SJCRH30 (cell line): Measurements from ENCODE around the gene SGSM2. TPM values are rescaled to one million over a fixed set of nuclear protein-coding genes. Genes with fewer than 3 reads are reported as not detected.

Source experiments
- DNase-seq, 2 experiments: peaks; one replicate each; pipeline ENCODE4 v3.0.0-alpha.2; 2015 to 2020
- H3K27ac ChIP-seq: fragments of 250-450 bp; sonication (Bioruptor Pico); 2 replicates; pipeline ENCODE4 v1.5.1; 2020; ENCODE audit warnings: mild to moderate bottlenecking, moderate library complexity
- H3K27me3 ChIP-seq: fragments of 250-450 bp; sonication (Bioruptor Pico); 2 replicates; pipeline ENCODE4 v1.5.1; 2020; ENCODE audit warnings: mild to moderate bottlenecking, moderate library complexity
- H3K36me3 ChIP-seq: fragments of 250-450 bp; sonication (Bioruptor Pico); 2 replicates; pipeline ENCODE4 v1.5.1; 2020; ENCODE audit warnings: mild to moderate bottlenecking, moderate library complexity
- H3K4me1 ChIP-seq: fragments of 250-450 bp; sonication (Bioruptor Pico); 2 replicates; pipeline ENCODE4 v1.5.1; 2020; ENCODE audit warnings: mild to moderate bottlenecking, moderate library complexity
- H3K4me3 ChIP-seq: fragments of 250-450 bp; sonication (Bioruptor Pico); 2 replicates; pipeline ENCODE4 v1.5.1; 2020; ENCODE audit warnings: mild to moderate bottlenecking, moderate library complexity
- H3K9me3 ChIP-seq: fragments of 250-450 bp; sonication (Bioruptor Pico); replicated peaks from 2 replicates; pipeline ENCODE4 v1.5.1; 2020; ENCODE audit warnings: mild to moderate bottlenecking, moderate library complexity
- total RNA-seq: library from RNA; depleted of rRNA; stranded (reverse); fragments of >200 nt; shearing (Covaris generic); gene quantifications from 2 replicates; pipeline ENCODE4 v1.2.3, GENCODE V29; 2014; rRNA removed

SGSM2 gene, protein sequence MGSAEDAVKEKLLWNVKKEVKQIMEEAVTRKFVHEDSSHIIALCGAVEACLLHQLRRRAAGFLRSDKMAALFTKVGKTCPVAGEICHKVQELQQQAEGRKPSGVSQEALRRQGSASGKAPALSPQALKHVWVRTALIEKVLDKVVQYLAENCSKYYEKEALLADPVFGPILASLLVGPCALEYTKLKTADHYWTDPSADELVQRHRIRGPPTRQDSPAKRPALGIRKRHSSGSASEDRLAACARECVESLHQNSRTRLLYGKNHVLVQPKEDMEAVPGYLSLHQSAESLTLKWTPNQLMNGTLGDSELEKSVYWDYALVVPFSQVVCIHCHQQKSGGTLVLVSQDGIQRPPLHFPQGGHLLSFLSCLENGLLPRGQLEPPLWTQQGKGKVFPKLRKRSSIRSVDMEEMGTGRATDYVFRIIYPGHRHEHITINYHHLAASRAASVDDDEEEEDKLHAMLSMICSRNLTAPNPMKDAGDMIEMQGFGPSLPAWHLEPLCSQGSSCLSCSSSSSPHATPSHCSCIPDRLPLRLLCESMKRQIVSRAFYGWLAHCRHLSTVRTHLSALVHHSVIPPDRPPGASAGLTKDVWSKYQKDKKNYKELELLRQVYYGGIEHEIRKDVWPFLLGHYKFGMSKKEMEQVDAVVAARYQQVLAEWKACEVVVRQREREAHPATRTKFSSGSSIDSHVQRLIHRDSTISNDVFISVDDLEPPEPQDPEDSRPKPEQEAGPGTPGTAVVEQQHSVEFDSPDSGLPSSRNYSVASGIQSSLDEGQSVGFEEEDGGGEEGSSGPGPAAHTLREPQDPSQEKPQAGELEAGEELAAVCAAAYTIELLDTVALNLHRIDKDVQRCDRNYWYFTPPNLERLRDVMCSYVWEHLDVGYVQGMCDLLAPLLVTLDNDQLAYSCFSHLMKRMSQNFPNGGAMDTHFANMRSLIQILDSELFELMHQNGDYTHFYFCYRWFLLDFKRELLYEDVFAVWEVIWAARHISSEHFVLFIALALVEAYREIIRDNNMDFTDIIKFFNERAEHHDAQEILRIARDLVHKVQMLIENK
- 10.6 and 12.0 TPM in 2 replicates for total RNA-seq

DNA sequence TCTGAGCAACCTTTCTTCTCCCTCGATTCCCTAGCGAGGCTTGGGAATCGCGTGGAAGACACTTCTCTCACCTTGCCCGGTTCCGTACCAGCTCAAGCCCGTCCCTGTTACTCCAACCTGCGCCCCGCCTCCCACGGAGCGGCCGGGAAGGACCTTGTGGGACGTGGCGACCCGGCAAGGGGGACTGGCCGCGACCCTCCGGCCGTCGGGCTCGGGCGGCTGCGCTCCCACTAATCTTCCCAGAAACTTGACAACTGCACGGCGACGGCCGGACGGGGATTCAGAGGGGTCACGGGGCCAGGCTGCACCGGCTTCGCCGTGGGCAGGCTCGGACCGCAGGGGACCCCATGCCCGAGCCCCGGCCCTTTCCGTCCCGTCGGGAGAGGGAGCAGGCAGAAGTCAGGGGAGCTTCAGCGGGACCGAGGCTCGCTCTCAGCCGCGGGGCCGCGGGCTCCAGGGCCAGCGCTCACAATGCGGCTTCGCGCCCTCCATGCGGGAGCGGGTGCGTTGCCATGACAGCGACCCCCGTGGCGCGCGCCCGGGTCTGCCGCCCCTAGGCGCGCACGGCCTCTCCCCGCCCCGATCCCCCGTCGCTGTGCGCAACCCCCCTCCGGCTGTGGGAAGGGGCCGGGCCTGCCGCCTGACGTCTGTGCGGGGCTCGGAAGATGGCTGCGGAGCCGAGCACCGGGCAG, at the start of gene SGSM2:
Gene SGSM2, plus strand, starts transcription at position 650 of the 692 bp plus-strand sequence. CDS start 188 bp downstream, outside the sequence.
- peaks cover 30% of the 10 kb centered on the region for H3K36me3 ChIP-seq
- peak; percentile 55 to 56 for DNase-seq
- H3K9me3 ChIP-seq = no peaks in the 10 kb centered on the region
- peak within 1 kb of the TSS; percentile 68; the same call in 1 of the 2 replicates for H3K27ac ChIP-seq
- H3K4me1 ChIP-seq = no peaks in the 10 kb centered on the region
- H3K4me3 ChIP-seq = peak within 1 kb of the TSS; percentile 83
- no peaks in the 10 kb centered on the region for H3K27me3 ChIP-seq

DNA sequence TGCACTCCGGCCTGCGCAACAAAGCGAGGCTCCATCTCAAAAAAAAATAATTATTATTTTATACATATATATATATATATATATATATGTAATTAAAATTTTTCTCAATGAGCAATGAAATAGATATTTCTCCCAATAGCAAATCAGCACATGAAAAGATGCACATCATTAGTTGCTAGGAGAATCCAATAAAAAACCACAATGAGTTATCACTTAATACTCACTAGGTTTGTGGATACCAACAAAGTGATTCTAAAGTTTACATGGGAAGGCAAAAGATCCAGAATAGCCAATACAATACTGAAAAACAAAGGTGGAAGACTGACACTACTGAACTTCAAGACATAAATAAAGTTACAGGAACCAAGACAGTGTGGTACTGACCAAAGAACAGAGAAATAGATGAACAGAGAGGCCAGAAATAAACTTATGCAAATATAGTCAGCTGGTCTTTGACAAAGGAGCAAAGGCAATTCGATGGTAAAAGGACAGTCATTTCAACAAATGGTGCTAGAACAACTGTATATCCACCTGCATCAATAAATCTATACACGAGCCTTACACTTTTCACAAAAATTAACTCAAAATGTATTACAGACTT, 47.3 kb upstream of the SGSM2 start:
- no peak for DNase-seq
- no peaks in the 10 kb centered on the region for H3K4me1 ChIP-seq

DNA sequence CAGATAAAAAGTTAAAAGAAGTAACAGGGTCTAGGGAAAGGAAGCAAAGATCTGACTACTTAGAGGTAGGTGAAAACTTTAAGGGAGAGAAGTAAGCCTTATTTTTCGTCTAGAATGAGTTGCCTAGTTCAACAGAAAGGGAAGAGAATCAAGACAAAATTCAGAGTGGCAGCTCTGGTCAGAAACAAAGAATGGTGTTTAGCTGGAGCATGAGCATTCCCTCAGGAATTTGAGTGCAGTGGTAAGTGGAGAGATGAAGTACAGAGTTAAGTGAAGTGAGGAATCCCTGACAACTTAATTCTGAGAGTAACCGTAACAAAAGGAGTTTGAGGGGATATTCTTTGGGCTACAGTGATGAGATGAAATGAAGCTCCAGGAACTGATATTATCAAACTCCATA, 45.2 kb upstream of the SGSM2 start:
- no peak for DNase-seq
- no peak overlapping the region for H3K4me3 ChIP-seq
- H3K9me3 ChIP-seq = no peaks in the 10 kb centered on the region
- no peaks in the 10 kb centered on the region; the same call in 1 of the 2 replicates for H3K36me3 ChIP-seq
- no peaks in the 10 kb centered on the region for H3K27me3 ChIP-seq
- H3K27ac ChIP-seq = no peak overlapping the region
- no peaks in the 10 kb centered on the region for H3K4me1 ChIP-seq

More for the DNA sequence above, 47.3 kb upstream of the SGSM2 start:
- Histone ChIP-seq H3K9me3 (no peaks in the 10 kb centered on the region), H3K27me3 (no peaks in the 10 kb centered on the region), H3K36me3 (no peaks in the 10 kb centered on the region; the same call in 1 of the 2 replicates), H3K27ac (no peak overlapping the region), H3K4me3 (no peak overlapping the region)

DNA sequence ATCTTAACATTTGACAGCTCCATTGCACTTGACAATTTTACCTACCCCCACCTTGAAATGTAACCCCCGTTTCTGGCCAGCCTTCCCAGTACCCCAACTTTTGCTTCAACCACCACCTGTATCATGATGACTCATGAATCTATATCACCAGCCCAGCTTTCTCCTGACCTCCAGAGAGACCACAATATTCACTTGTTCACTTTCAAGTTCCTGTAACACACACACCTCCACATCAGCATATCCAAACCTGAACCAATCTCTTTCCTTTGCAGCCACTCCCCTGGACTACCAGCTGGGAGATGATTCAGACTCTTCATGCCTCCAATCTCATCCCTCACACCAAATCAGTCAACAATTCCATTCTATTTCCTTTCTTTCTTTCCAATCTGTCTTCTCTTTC, 41.7 kb upstream of the SGSM2 start:
- Histone ChIP-seq H3K27me3 (no peaks in the 10 kb centered on the region), H3K36me3 (no peaks in the 10 kb centered on the region; the same call in 1 of the 2 replicates), H3K4me3 (no peak overlapping the region), H3K4me1 (no peaks in the 10 kb centered on the region), H3K9me3 (no peaks in the 10 kb centered on the region), H3K27ac (no peak overlapping the region)
- DNase-seq = no peak

DNA sequence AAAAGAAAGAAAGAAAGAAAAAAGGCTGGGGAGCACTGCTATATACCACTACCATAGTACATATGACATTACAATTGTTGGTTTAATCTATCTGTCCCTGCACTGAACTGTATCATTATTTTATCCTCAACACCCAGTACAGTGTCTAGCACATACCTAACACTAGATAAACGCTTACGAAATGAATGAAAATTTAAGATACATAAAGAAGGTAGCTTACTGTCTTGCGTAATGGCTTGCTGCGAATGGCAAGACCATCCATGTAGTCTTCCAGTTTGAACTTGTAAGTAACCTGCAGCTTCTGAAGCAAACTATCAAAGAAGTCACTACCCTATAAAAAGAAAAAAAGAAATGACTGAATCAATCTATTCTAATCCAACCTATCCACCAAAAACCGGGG, 40.3 kb upstream of the SGSM2 start:
- Histone ChIP-seq H3K4me1 (no peaks in the 10 kb centered on the region), H3K27ac (no peak overlapping the region), H3K9me3 (no peaks in the 10 kb centered on the region), H3K36me3 (no peaks in the 10 kb centered on the region; the same call in 1 of the 2 replicates), H3K27me3 (no peaks in the 10 kb centered on the region), H3K4me3 (no peak overlapping the region)
- DNase-seq = no peak

DNA sequence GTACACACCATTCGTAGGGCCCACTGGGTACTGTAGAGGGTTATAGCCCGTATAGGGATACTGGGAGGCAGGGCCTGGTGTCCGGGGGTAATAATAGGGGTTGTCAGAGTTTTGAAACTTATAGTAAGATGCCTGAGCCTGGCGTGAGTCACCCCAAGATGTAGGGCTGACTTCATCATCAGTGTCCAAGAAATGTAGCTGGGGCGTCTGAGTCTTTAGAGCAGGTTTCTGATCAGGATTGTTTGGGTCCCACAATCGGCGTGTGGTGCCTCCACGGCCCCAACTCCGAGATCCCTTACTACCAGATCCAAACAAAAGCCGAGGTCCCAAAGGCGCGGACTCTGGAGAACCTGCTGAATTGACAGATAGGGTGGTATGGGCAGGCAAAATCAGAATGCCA, 38.2 kb upstream of the SGSM2 start:
- no peak overlapping the region for H3K27ac ChIP-seq
- no peak for DNase-seq
- no peaks in the 10 kb centered on the region for H3K9me3 ChIP-seq
- H3K36me3 ChIP-seq = no peaks in the 10 kb centered on the region; the same call in 1 of the 2 replicates
- H3K4me3 ChIP-seq = no peak overlapping the region
- no peaks in the 10 kb centered on the region for H3K4me1 ChIP-seq
- H3K27me3 ChIP-seq = no peaks in the 10 kb centered on the region

DNA sequence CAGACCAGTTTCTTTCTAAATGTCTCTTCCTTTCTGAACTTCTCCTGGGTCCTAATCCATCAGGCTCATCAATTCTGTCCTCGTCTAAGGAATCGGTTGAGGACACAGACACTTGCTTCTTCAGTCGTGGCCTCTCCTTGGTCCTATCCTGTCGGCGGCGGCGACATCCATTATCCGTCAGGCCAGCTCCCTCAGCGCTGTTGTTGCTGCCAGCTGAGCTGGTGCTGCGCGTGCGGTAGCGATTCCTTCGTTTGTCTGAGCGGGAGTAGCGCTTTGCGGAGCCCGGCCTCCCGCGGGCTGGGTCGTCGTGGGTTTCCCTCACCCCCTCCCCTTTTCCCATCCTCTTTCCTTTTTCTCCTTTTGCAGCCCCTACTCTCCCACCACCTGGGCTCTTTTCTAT, 37.5 kb upstream of the SGSM2 start:
- no peak for DNase-seq
- no peaks in the 10 kb centered on the region for H3K27me3 ChIP-seq
- no peak overlapping the region for H3K4me3 ChIP-seq
- no peaks in the 10 kb centered on the region; the same call in 1 of the 2 replicates for H3K36me3 ChIP-seq
- no peak overlapping the region for H3K27ac ChIP-seq
- H3K9me3 ChIP-seq = no peaks in the 10 kb centered on the region
- no peaks in the 10 kb centered on the region for H3K4me1 ChIP-seq

DNA sequence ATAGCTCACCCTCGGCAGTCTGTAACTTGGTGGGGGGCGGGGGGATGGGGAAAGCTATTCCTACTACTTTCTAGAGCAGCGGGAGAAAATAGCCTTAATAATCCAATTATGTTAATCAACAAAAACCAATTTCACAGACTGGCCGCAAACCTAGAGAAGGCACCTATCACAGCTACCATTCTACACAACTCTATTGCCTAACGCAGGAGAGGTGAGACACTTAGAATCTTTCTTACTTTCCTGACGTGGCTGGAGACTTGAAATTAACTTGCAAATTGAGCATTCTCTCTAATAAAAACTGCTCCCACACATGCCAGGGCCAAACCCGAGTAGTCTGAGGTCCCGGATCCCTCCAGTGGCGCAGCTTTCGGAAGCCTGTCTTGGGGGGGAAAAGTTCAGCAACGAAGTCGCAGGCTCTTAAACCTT, 34.5 kb upstream of the SGSM2 start:
- no peak for DNase-seq
- no peaks in the 10 kb centered on the region for H3K4me1 ChIP-seq
- H3K9me3 ChIP-seq = no peaks in the 10 kb centered on the region
- H3K27me3 ChIP-seq = no peaks in the 10 kb centered on the region
- H3K36me3 ChIP-seq = no peaks in the 10 kb centered on the region
- peak overlapping the region; percentile 90 for H3K4me3 ChIP-seq
- H3K27ac ChIP-seq = peak overlapping the region; percentile 76

DNA sequence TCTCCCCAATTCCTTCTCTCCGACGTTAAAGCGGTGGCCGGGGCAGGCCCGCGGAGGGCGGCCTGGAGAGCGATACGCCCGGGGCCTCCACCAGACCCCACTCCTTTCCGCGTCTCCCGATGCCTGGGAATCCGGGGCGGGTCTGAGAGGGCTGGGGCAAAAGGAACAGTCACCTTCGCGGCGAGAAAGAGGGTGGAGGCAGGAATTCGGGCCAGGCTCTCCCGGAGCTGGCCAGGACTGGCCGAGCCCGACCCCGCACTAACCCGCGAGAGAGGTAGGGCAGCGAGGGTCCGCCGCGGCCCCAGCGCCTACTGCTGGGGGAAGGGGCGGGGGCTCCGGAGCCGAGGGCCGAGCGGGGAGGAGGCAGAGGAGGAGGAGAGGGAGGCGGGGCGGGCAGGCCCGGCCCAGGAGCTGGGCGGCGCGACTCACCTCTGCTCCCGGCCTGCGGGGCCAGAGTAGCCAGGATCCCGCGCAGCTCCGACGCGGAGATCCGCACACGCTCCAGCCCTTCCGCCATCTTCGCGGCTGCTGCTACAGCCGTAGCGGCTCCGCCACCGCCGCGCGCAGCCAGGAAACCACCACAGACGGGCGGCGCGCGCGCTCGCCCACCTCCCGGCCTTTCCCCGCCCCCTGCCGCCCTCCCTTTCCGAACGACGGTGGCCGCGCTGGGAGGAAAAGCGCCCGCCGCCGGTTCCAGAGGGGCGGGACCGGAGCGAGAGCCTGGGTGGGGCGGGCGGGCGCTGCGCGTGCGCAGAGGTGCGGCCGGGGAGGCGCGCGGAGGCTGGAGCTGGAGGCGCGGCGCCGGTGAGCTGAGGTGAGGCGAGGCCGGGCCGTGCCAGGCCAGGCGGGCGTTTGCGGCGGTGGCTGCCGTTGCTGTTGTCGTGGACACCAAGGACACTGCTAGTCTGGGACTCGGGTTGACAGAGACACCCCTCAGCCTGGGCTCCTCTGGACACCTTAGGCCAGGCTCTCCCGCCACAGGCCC, 33.8 kb upstream of the SGSM2 start, which contains the start of the genes SMG6 and SRR:
Gene SMG6, minus strand, starts transcription at position 582 of the 985 bp plus-strand sequence. Its CDS starts 65 bp downstream, at position 517.
Gene SRR, plus strand, starts transcription at position 747 of the 985 bp plus-strand sequence. CDS start 11,611 bp downstream, outside the sequence.
- Histone ChIP-seq H3K36me3 (no peaks in the 10 kb centered on the region), H3K9me3 (no peaks in the 10 kb centered on the region), H3K4me1 (no peaks in the 10 kb centered on the region), H3K27ac (peak within 1 kb of the TSS; percentile 76), H3K4me3 (peak within 1 kb of the TSS; percentile 90), H3K27me3 (no peaks in the 10 kb centered on the region)
- peak; percentile 85 to 86 for DNase-seq

DNA sequence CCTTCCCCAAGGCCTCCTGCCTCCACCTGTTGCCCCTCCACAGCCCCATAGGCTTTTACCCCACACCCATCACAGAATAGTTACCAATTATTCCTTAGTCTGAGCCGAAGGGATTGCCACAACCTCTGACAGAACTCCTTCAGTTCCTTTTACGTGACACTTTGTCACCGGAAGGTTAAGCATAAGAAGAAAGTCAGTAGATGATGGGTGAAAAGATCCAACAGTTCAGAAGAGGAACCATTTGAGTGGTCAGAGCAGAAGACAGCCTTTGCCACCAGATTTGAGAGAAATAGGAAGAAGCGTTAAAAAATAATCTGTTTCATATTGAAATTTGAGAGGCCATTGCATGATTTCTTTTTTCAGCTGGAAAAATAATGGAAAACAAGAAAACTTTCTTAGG, 32.4 kb upstream of the SGSM2 start:
- no peaks in the 10 kb centered on the region for H3K9me3 ChIP-seq
- H3K4me1 ChIP-seq = no peaks in the 10 kb centered on the region
- no peaks in the 10 kb centered on the region for H3K27me3 ChIP-seq
- no peak overlapping the region for H3K27ac ChIP-seq
- no peak for DNase-seq
- no peaks in the 10 kb centered on the region for H3K36me3 ChIP-seq
- no peak overlapping the region for H3K4me3 ChIP-seq

DNA sequence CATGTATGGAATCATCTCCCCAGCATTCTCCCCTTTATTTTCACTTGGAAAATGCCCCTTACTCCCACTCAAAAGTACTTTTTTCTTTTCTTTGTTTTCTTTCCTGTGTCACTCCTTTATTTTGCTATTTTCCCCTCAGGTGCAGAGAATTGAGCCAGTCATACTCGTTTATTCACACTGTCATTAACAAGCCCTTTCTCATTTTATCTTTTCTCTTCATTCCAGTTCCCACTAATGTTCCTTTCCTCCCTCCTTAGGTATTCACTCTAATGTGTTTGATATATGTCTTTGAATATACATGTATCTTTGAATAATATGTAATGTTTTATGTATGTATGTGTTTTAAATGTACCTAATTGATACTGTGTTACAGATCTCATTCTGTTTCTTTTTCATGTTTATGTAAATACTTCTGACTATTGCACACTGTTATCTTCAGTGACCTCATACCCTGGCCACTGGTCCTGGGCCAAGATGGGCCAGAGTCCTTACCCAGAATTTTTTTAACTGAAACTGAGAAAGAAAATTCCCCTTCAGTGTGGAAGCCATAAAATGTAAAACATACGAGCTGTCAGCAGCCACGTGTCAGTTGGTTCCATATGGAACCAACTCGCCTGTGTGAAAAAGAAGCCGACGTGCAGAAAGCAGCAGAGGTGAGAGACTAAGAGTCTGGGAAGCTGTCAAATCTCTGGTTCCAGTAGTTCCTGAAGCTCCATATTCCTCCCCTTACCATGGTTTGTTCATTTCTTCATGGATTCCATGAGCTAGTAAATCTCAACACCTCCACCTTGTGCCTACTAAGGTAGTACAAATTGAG, 27.8 kb upstream of the SGSM2 start:
- DNase-seq = no peak
- Histone ChIP-seq H3K4me3 (no peak overlapping the region), H3K4me1 (no peaks in the 10 kb centered on the region), H3K27me3 (no peaks in the 10 kb centered on the region), H3K9me3 (no peaks in the 10 kb centered on the region), H3K27ac (no peak overlapping the region), H3K36me3 (no peaks in the 10 kb centered on the region)

DNA sequence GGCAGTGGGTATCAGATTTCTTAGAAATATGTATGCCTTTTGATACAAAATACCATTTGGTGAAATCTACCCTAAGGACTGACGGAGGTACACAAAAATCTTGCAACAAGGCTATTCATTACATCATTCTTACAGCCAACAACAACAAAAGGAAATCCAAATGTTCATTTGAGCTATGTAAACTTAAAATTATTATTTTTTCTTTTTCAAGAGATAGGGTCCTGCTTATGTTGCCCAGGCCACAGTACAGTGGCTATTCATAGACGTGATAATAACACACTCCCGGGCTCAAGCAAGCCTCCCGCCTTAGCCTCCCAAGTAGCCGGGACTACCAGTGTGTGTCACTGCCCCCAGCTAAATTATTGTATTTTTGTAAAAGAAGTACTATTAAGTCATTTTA, 24.6 kb upstream of the SGSM2 start:
- Histone ChIP-seq H3K4me1 (no peaks in the 10 kb centered on the region), H3K36me3 (no peaks in the 10 kb centered on the region), H3K9me3 (no peaks in the 10 kb centered on the region), H3K27ac (no peak overlapping the region), H3K27me3 (no peaks in the 10 kb centered on the region), H3K4me3 (no peak overlapping the region)
- no peak for DNase-seq
